HG03135 (cell line): ENCODE data around the gene DPEP2.

ENCODE experiments used
- ATAC-seq: cut with Tn5 transposase; IDR thresholded peaks from one replicate; pipeline ENCODE4 v1.9.1; 2021; ENCODE audit warnings: mild to moderate bottlenecking, moderate library complexity; ENCODE audit not compliant: unreplicated experiment

The DPEP2 gene

GRCh38 chr16:67959536-67960329 lies 39.6 kb downstream of the DPEP2 start:
- ATAC-seq, result no peak

GRCh38 chr16:67957622-67958021 lies 41.7 kb downstream of the DPEP2 start:
- no peak for ATAC-seq

- ATAC-seq, result no peak
These were observed 44.7 kb downstream of the DPEP2 start for GRCh38 chr16:67954421-67955196.

- no peak for ATAC-seq
These were observed 45.5 kb downstream of the DPEP2 start for GRCh38 chr16:67953641-67954375.

- no peak for ATAC-seq
These were observed 47.8 kb downstream of the DPEP2 start for GRCh38 chr16:67951485-67951884.

GRCh38 chr16:67950335-67950843 lies 48.9 kb downstream of the DPEP2 start:
- ATAC-seq, result no peak

GRCh38 chr16:67949645-67950044 lies 49.6 kb downstream of the DPEP2 start:
- no peak for ATAC-seq

GRCh38 chr16:67948015-67948414 lies 51.3 kb downstream of the DPEP2 start:
- ATAC-seq, result no peak

GRCh38 chr16:67946966-67947558 lies 52.2 kb downstream of the DPEP2 start:
- no peak for ATAC-seq

- ATAC-seq, result no peak
These were observed 53.1 kb downstream of the DPEP2 start for GRCh38 chr16:67946128-67946569.

GRCh38 chr16:67945392-67945933 lies 53.8 kb downstream of the DPEP2 start:
- ATAC-seq, result no peak

GRCh38 chr16:67944690-67945391 lies 54.4 kb downstream of the DPEP2 start:
- ATAC-seq, result no peak

GRCh38 chr16:67943619-67944504 lies 55.4 kb downstream of the DPEP2 start, which contains the start of gene LCAT:
TSS of gene LCAT (minus strand) at chr16:67944120. CDS start at chr16:67944101, 19 bp downstream.
- no peak for ATAC-seq

- no peak for ATAC-seq
These were observed 56.0 kb downstream of the DPEP2 start for GRCh38 chr16:67943256-67943618.

- ATAC-seq, result no peak
These were observed 56.6 kb downstream of the DPEP2 start for GRCh38 chr16:67942510-67943255.

- no peak for ATAC-seq
These were observed 57.1 kb downstream of the DPEP2 start for GRCh38 chr16:67942200-67942509.

- ATAC-seq, result no peak
These were observed 57.6 kb downstream of the DPEP2 start for GRCh38 chr16:67941469-67942199.
